MCF 10A (cell line): ENCODE results near the gene UBTD1. TPM values are rescaled to one million over a fixed set of nuclear protein-coding genes. Genes with fewer than 3 reads are reported as not detected.

ENCODE experiments used
- BruUV-seq: library from RNA; stranded (reverse); fragments of 400-500 nt; replicated peaks from 2 replicates; lab custom pipeline; 2021; lab: Mats Ljungman, UMichigan
- CTCF ChIA-PET: fragments of 300-600 bp; sonication (Branson Sonifier 250); formaldehyde crosslinking; extraction: SDS; loops from one replicate; lab custom pipeline; 2021; ENCODE audit warnings: antibody characterized with exemption, inconsistent platforms; lab: Yijun Ruan, JAX
- POLR2A ChIA-PET: fragments of 300-600, 350-650 bp; sonication (Branson Sonifier 250); formaldehyde crosslinking; extraction: SDS; loops from one replicate; lab custom pipeline; 2020; ENCODE audit warnings: antibody characterized with exemption, inconsistent platforms; lab: Yijun Ruan, JAX
- DNase-seq: peaks from one replicate; pipeline ENCODE4 v3.0.0-alpha.2; 2018; ENCODE audit not compliant: unreplicated experiment
- H3K27ac Mint-ChIP-seq: one replicate; pipeline ENCODE4 v1.8.0; 2022; ENCODE audit warnings: mild to moderate bottlenecking, low read depth, mixed read lengths; ENCODE audit not compliant: unreplicated experiment
- H3K27me3 Mint-ChIP-seq: one replicate; pipeline ENCODE4 v1.8.0; 2022; ENCODE audit warnings: mixed read lengths; ENCODE audit not compliant: insufficient read depth, unreplicated experiment
- H3K36me3 Mint-ChIP-seq: one replicate; pipeline ENCODE4 v1.8.0; 2022; ENCODE audit warnings: mild to moderate bottlenecking, moderate library complexity, mixed read lengths; ENCODE audit not compliant: insufficient read depth, unreplicated experiment
- H3K4me1 Mint-ChIP-seq: one replicate; pipeline ENCODE4 v1.8.0; 2022; ENCODE audit warnings: mixed read lengths; ENCODE audit not compliant: insufficient read depth, unreplicated experiment
- H3K4me3 Mint-ChIP-seq: one replicate; pipeline ENCODE4 v1.8.0; 2022; ENCODE audit warnings: mild to moderate bottlenecking, moderate library complexity, mixed read lengths; ENCODE audit not compliant: unreplicated experiment
- H3K9me3 Mint-ChIP-seq: one replicate; pipeline ENCODE4 v1.8.0; 2022; ENCODE audit warnings: mixed read lengths; ENCODE audit not compliant: unreplicated experiment
- intact Hi-C: fragments of 100-400 bp; cut with micrococcal nuclease; formaldehyde crosslinking; loops from 2 replicates; pipeline ENCODE4 v1.14.1; 2022
- total RNA-seq: library from RNA; stranded (reverse); gene quantifications from 2 replicates; pipeline ENCODE4 v1.2.3, GENCODE V29; 2022
- TF ChIP-seq, protein P1 (sequence below): fragments of 200-600 bp; IDR thresholded peaks from one replicate; pipeline ENCODE4 v1.8.0; 2022; ENCODE audit warnings: antibody characterized with exemption, mild to moderate bottlenecking; ENCODE audit not compliant: unreplicated experiment

The UBTD1 gene
- total RNA-seq, 1 experiment from 2014 or later, result 7.2 TPM

DNA sequence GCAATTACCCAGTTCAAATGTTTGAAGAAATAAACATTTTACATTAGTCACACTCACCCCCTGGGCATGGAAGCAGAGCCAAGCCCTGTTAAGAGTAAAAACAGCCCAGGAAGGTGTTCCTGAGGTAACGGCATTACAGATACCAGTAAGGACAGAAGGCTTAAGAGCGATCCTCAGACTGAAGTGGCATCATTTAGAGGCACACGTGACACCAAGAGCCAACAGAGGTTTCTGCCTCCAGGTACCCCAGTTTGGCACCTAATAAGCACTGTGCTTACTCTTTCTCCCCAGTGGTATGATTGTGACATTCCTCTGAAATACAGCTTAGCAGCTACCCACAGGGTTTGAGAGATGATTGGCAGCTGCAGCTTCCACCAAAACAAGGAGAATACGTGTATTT is 17.7 kb upstream of the UBTD1 start:
- CTCF ChIA-PET, result interaction anchor here (0.7 to 3.6 kb wide), 7 partner anchors 14 to 224 kb away, joined by 3 to 13 read pairs (median 4); no protein-coding TSS in a partner anchor
- peak; percentile 82 for DNase-seq
- H3K4me1 Mint-ChIP-seq, result peaks cover 20% of the 10 kb centered on the region
- H3K27ac Mint-ChIP-seq, result peak overlapping the region; percentile 92
- POLR2A ChIA-PET, result interaction anchor here (0.6 to 4.1 kb wide), 11 partner anchors 9 to 206 kb away, joined by 3 to 27 read pairs (median 5); partner anchors contain the start of genes AVPI1 and UBTD1
- intact Hi-C loops, result no loop called here
- H3K4me3 Mint-ChIP-seq, result peak overlapping the region; percentile 47
- BruUV-seq, result no TSS peak
- H3K9me3 Mint-ChIP-seq, result no peaks in the 10 kb centered on the region
- no peaks in the 10 kb centered on the region for H3K27me3 Mint-ChIP-seq
- peaks cover 66% of the 10 kb centered on the region for H3K36me3 Mint-ChIP-seq
- TF ChIP-seq, protein P1, sequence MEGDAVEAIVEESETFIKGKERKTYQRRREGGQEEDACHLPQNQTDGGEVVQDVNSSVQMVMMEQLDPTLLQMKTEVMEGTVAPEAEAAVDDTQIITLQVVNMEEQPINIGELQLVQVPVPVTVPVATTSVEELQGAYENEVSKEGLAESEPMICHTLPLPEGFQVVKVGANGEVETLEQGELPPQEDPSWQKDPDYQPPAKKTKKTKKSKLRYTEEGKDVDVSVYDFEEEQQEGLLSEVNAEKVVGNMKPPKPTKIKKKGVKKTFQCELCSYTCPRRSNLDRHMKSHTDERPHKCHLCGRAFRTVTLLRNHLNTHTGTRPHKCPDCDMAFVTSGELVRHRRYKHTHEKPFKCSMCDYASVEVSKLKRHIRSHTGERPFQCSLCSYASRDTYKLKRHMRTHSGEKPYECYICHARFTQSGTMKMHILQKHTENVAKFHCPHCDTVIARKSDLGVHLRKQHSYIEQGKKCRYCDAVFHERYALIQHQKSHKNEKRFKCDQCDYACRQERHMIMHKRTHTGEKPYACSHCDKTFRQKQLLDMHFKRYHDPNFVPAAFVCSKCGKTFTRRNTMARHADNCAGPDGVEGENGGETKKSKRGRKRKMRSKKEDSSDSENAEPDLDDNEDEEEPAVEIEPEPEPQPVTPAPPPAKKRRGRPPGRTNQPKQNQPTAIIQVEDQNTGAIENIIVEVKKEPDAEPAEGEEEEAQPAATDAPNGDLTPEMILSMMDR, result no peak

DNA sequence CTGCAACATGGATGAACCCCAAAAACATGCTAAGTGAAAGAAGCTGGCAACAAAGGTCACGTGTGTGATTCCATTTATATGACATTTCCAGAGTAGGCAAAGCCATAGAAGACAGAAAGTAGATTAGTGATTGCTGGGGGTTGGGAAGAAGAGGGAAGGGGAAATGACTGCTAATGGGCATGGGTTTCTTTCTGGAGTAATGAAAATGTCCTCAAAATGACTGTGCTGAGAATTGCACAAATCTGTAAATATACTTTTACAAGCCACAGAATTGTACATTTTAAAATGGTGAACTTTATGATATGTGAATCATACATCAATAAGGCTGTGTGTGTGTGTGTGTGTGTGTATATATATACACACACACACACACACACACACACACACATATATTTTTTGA is 16.3 kb upstream of the UBTD1 start:
- ChIA-PET POLR2A (interaction anchor here (0.7 to 4.1 kb wide), 4 partner anchors 8 to 159 kb away, joined by 3 to 27 read pairs (median 4); no protein-coding TSS in a partner anchor), CTCF (interaction anchor here (0.6 to 3.6 kb wide), 8 partner anchors 8 to 234 kb away, joined by 3 to 13 read pairs (median 4); no protein-coding TSS in a partner anchor)
- no peak for DNase-seq
- BruUV-seq, result no TSS peak
- H3K36me3 Mint-ChIP-seq, result peaks cover 55% of the 10 kb centered on the region
- no peaks in the 10 kb centered on the region for H3K27me3 Mint-ChIP-seq
- no peaks in the 10 kb centered on the region for H3K9me3 Mint-ChIP-seq
- TF ChIP-seq, protein P1, result no peak
- intact Hi-C loops, result no loop called here
- H3K27ac Mint-ChIP-seq, result peak overlapping the region; percentile 92
- no peak overlapping the region for H3K4me3 Mint-ChIP-seq
- H3K4me1 Mint-ChIP-seq, result peaks cover 22% of the 10 kb centered on the region

DNA sequence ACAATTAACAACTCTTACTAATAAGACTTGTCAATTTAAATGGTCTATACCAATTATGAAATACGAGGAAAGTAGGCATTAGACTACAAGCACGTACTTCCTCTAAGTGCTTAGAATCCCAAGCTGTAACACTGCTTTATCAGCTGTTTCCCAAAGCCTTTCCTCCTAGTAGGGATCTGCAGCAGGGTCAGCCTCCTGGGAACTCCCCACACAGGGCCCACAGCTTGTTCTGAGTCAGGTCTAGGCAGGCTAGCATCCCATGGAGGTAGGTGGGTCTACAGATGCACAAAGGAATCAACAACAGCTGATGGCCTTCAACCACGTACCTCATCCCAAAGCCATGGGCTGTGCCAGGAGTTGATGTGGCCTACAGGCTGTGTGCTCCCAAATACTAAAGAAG is 15.2 kb upstream of the UBTD1 start:
- Mint-ChIP-seq H3K4me1 (peaks cover 24% of the 10 kb centered on the region), H3K9me3 (no peaks in the 10 kb centered on the region), H3K27ac (no peak overlapping the region), H3K27me3 (no peaks in the 10 kb centered on the region), H3K36me3 (peaks cover 44% of the 10 kb centered on the region), H3K4me3 (no peak overlapping the region)
- ChIA-PET POLR2A (interaction anchor here (0.6 to 4.1 kb wide), 5 partner anchors 14 to 337 kb away, joined by 3 to 27 read pairs (median 4); partner anchors contain the start of genes AVPI1 and UBTD1), CTCF (interaction anchor here (0.6 to 1.3 kb wide), 4 partner anchors 13 to 70 kb away, joined by 3 to 4 read pairs (median 3); no protein-coding TSS in a partner anchor)
- no peak for DNase-seq
- intact Hi-C loops, result no loop called here
- BruUV-seq, result no TSS peak
- TF ChIP-seq, protein P1, result no peak

DNA sequence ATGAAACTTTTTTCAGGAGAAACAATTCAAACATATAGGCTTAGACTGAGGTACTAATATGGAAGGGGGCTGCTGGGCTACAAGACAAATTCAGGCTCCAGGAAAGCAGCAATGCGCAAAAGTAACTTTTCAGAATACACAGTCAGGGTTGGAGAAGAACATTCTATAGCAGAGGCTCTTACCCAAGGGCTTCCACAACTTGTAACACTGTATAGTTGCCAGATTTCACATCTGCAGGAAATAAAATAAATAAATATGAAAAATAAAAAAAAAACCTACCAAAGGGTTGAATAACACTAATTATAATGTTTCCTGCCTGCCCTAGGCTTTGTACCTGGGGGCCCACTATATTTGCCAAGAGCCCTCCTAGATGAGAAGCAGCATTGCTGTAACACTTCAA is 14.8 kb upstream of the UBTD1 start:
- Mint-ChIP-seq H3K27me3 (no peaks in the 10 kb centered on the region), H3K27ac (no peak overlapping the region), H3K4me3 (no peak overlapping the region), H3K36me3 (peaks cover 45% of the 10 kb centered on the region), H3K4me1 (peaks cover 28% of the 10 kb centered on the region), H3K9me3 (no peaks in the 10 kb centered on the region)
- DNase-seq, result no peak
- CTCF ChIA-PET, result interaction anchor here (0.6 to 1.3 kb wide), 3 partner anchors 12 to 70 kb away, joined by 3 to 4 read pairs (median 3); no protein-coding TSS in a partner anchor
- BruUV-seq, result no TSS peak
- TF ChIP-seq, protein P1, result no peak
- intact Hi-C loops, result no loop called here
- POLR2A ChIA-PET, result interaction anchor here (0.7 to 1.1 kb wide), 3 partner anchors 13 to 203 kb away, joined by 4 to 5 read pairs (median 4); partner anchors contain the start of genes AVPI1 and UBTD1
